Stimulated activated CD4-positive, alpha-beta T cell treated with anti-CD3 and anti-CD28 coated beads, Interleukin-15, amount 100 ng/mL, for 24 hours (primary cell): ENCODE data around the gene CLIC3.

Experiments used
- DNase-seq: peaks from one replicate; pipeline ENCODE4 v3.0.0-alpha.2; 2020

CLIC3 gene

GRCh38 chr9:137030538-137031527 is 34.5 kb upstream of the CLIC3 start:
- DNase-seq = peak; percentile 68

DNA sequence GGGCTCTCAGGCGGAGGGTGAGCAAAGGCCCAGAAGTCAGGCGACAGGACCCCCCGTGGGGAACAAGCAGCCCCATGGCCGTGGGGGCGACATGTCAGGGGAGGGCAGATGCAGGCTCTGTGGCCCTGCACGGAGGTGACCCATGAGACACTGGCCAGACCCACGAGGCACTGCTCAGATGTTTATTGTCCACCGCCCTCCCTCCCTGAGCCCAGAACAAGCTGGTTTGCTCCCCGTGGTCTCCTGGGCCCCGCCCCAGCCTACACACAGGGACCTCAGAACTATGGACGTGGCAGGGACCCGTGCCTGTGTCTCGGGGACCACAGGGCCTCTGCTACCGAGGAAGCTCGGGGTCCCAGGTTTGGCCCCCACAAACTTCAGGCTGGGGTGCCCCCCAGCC is 33.6 kb upstream of the CLIC3 start:
- no peak for DNase-seq

DNA sequence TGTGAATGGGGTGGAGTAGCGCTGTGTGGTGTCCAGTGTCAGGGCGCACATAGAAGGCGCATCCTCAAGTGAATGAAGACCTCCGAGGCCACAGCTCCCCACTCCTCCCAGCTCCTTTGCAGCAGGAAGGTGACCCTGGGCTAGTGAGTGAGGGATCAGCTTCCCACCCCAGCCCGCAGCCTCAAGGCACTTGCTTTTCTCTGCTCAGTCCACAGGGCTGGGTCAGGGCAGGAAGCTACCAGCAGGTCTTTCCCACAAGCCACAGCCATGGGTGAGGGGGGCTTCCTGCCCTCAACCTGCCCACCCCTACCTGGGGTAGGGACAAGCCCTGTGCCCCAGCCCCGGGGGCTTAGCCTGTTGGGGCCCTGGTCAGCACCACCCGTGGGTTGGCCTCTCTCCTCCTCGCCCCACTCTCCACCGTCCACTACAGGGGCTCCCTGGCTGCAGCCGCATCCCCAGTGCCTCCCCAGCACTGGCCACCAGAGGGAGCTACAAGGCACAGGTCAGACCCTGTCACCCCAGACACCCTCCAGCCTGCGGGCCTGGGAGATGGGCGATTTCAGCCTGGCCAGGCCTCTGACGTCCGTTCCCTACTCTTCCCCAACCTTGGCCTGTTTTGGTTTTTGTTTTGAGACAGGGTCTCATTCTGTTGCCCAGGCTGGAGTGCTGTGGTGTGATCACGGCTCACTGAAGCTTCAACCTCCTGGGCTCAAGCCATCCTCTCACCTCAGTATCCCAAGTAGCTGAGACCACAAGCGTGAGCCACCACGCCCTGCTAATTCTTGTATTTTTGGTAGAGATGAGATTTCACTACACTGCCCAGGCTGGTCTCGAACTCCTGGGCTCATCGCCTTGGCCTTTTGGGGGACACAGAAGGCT is 32.9 kb upstream of the CLIC3 start:
- DNase-seq = peak; percentile 85

DNA sequence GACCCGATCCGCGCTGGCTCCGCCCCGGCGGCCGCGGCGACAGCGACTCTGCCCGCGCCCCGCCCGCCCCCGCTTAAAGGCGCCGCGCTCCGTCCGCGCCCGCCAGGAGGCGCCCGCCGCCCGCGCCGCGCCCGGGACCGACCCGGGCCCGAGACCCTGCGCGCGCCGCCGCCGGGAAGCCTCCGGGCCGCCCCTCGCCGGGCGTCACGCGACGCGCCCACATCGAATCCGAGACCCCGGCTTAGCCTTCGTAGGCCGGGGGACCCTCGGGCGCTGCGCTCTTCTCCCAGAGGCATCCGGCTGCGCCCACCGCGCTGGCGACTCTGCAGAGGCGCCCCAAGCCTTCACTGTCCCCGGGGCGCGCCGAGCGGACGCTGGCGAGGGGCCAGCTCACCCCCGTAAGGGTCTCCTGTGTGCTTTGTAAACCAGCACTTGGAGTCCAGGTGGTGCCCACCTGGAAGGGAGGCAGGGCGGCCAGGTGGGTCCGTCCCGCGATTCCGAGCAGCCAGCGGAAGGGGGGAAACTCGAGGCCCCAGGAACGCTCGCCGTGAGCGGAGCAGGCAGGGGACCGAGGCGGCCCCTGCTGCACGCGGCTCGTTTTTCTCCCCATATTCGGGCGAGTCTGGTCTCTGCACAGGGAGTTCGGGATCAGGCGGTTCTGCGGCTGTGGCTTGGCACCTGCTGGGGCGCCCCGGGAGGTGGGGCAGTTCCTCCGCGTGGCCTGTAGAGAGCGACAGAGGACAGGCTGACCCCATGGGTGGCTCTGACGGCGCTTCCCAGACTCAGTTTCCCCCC is 32.1 kb upstream of the CLIC3 start:
- DNase-seq = peak; percentile 80

DNA sequence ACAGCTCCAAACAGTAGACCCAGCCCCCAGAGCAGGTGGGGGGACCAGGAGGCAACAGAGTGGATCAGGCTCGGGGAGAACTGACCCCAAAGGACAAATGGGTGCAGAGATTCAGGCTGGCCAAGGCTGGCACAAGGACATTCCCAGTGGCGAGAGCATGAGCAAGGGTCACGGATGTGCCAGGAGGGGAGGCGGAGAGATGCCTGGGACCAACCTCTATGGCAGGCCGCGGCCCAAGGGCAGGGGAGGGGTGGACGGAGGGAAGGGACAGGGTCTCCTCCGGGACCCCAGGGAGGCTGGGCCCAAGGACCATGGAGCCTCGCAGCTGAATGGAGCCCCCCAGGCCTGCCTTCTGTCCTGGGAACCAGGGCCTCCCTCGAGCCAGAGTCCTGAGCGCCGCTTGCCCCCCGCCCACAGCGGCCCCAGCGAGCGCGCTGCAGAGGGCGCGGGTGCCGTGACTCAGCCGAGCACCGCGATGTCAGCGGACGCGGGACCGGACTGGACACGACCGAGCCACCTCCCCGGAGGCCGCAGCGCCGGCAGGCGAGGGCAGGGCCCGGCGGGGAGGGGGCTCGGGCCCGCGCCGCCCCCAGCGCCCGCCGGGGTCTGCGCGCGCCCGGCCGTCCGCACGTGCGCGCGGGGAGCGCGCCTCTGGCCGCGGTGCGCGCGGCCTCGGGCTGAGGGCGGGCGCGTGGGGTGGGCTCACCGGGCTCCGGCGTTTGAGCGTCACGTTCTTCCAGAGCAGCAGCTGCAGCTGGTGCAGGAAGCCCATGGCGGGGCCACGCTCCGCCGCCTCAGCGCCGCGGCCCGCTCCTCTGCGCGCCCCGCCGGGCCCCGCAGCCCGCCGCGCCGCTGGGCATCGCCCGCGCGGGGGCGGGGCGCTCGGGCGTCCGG is 31.2 kb upstream of the CLIC3 start, which contains the start of gene ABCA2:
Gene ABCA2, minus strand, starts transcription at position 869 of the 894 bp plus-strand sequence. Its CDS starts 97 bp downstream, at position 772.
- no peak for DNase-seq

DNA sequence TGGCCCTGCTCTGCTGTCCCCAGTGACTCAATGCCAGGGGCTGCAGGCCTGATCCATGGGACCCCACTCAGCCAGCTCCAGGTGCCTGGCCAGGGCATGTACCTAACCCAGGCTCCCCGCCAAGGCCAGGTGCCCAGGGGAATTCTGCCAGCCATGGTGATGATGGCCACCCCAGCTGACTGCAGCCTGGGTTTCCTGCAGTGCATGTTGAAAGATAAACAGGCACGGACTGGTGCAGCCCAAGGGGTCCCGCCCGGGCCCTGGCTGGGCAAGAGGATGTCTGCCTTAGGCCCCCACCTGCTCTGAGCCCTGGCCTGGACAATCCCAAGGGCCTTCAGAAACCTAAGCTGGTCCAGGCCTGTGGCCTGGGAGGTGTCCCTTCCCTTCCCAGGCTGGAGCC is 30.5 kb upstream of the CLIC3 start:
- DNase-seq = no peak

DNA sequence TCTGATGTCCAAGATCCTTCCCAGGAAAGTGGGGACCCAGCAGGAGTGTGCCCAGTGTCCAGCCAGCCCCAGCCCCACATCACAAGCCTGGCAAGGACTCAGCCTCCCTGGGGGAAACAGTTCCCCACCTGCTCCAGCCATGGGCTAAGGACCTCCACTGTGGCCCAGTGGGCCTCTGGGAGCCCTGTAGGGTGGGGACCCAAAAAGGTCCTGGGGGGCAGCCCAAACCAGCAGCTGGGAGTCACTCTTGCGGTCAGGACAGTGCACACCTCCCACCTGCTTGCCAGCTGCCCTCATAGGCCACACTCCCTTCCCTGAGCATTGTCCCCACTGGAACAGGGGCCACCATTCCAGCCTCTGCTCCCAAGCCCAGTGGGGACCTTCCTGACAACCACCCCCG is 30.0 kb upstream of the CLIC3 start:
- no peak for DNase-seq

- DNase-seq = no peak
Observed at GRCh38 chr9:137025517-137025966, 29.2 kb upstream of the CLIC3 start.

- DNase-seq = no peak
Observed at GRCh38 chr9:137023583-137023991, 27.2 kb upstream of the CLIC3 start.

- DNase-seq = no peak
Observed at GRCh38 chr9:137023157-137023556, 26.8 kb upstream of the CLIC3 start.

DNA sequence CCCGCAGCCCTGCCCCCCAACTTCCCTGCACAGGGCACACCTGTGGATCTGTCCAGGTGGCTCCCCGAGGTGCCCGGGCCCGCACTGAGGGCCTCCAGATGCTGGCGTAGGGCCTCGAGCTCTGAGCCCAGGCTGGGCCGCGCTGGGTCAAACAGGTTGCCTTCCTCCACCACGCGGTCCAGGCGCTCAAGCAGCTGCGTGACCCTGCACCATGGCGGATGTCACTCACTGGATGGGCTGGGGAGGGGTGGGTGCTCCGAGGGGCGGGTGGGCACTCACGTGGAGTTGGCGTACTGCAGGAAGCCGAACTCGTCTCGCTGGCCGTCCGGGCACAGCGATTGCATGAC is 26.3 kb upstream of the CLIC3 start:
- no peak for DNase-seq

DNA sequence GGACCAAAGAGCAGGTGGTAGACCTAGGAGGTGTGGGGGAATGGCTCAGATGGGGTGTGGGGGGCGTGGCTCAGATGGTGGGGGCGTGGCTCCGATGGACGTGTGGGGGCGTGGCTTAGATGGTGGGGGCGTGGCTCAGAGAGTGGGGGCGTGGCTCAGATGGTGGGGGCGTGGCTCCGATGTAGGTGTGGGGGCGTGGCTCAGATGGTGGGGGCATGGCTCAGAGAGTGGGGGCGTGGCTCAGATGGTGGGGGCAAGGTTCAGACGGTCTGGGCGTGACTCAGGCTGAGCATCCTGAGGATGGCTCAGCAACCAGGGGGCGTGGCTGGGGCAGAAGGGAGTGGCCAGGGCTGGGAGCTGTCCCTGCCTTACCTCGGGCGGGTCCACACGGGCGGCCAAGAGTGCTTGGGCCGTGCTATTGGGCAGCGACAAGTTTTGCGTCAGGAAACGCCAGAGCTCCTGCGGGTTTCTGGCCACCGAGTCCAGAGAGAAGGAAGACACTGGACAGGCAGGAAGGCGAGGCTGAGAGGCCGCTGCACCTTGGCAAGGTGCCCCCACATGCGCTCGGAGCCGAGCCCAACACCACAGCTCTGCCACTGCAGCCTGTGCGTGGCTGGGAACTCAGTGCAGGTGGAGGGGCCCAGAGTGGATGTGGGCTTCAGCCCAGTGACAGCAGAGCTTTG is 25.8 kb upstream of the CLIC3 start:
- DNase-seq = peak; percentile 88

- DNase-seq = no peak
Observed at GRCh38 chr9:137021568-137021978, 25.2 kb upstream of the CLIC3 start.

DNA sequence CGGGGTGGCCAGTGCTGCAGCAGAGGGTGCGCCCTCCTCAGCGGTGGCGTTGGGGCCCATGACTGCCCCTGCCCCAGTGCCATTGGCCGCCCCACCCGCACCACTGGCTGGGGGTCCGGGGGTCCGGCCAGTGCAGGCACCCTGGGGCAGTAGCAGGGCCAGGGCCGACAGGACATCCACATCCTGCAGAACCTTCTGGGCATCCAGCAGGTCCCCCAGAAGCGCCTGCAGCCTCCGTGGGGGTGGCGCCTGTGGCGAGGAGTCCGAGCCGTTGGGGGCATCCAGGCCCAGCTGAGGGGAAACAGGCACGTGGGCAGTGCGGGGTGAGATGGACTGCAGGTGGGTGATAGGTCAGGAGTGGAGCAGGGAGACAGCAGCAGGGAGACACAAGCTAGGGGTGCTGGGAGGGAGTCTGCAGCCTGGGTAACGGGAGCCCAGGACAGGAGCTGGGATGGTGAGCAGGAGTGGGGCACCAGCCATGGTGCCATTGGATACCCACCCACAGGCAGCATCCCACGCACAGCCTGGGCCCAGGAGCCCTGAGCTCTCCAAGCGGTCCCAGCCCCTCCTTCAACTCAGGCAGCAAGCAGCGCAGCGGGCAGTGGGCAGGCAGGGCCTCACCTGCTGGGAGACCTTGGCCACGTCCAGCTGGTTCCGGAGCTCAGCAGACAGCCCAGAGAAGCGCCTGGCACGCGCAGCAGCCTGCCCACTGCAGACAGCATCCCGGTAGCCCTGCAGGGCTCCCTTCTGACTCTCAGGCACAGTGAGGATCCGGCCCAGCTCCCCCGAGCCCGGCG is 24.6 kb upstream of the CLIC3 start:
- no peak for DNase-seq

- DNase-seq = no peak
Observed at GRCh38 chr9:137019891-137020683, 23.7 kb upstream of the CLIC3 start.

GRCh38 chr9:137018761-137019559 is 22.6 kb upstream of the CLIC3 start:
- DNase-seq = no peak

GRCh38 chr9:137017791-137018497 is 21.6 kb upstream of the CLIC3 start:
- no peak for DNase-seq

DNA sequence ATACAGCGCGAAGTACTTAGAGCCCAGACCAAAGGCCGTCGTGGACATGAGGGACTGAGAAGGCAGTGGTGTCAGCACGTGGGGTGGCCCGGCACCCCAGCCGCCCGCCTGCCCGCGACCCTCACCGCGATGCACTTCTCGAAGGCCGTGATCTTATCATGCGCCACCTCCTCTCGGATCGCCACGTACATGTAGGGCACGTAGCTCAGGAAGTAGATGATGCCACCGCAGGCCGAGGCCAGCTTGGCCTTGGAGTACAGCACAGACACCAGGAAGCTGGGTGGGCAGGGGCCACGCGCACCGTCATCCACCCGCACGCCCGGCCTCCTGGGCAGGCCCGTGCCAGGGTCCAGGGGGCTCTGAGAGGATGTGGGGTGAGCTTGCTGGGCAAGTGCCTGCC is 20.7 kb upstream of the CLIC3 start:
- no peak for DNase-seq
